PC-9 (cell line): Measurements from ENCODE around the gene PPP1R9A. TPM values are rescaled to one million over a fixed set of nuclear protein-coding genes. Genes with fewer than 3 reads are reported as not detected.

Experiments
- BruUV-seq: library from RNA; stranded (reverse); fragments of 400-500 nt; replicated peaks from 2 replicates; lab custom pipeline; 2021; lab: Mats Ljungman, UMichigan
- CTCF ChIA-PET: fragments of 300-600 bp; sonication (Branson Sonifier 250); formaldehyde crosslinking; loops from one replicate; lab custom pipeline; 2022; ENCODE audit warnings: antibody characterized with exemption; lab: Charles Lee
- POLR2A ChIA-PET: fragments of 300-600 bp; sonication (Branson Sonifier 250); formaldehyde crosslinking; loops from one replicate; lab custom pipeline; 2022; ENCODE audit warnings: antibody characterized with exemption; ENCODE audit not compliant: unreplicated experiment; lab: Charles Lee
- DNase-seq, 2 experiments: peaks; one replicate each; pipeline versions ENCODE4 v3.0.0 to v3.0.0-alpha.2; 2015 to 2022; ENCODE audit warnings: mixed read lengths in 1 of 2
- H2AFZ ChIP-seq: fragments of 200-600 bp; sonication (generic); 2 replicates; pipeline ENCODE4 v1.8.1; 2017; ENCODE audit warnings: antibody characterized with exemption
- H3F3A ChIP-seq: fragments of 200-600 bp; sonication (generic); 2 replicates; pipeline ENCODE4 v1.8.1; 2017; ENCODE audit warnings: antibody characterized with exemption, mild to moderate bottlenecking, low read depth; ENCODE audit not compliant: insufficient read depth
- H3K27ac ChIP-seq: fragments of 200-600 bp; sonication (generic); 2 replicates; pipeline ENCODE4 v1.6.1; 2016; ENCODE audit warnings: mixed run types
- H3K27me3 ChIP-seq: fragments of 200-600 bp; sonication (generic); 2 replicates; pipeline ENCODE4 v1.6.1; 2016; ENCODE audit warnings: low read depth, mixed run types; ENCODE audit not compliant: insufficient read depth
- H3K36me3 ChIP-seq: fragments of 200-600 bp; sonication (generic); 2 replicates; pipeline ENCODE4 v1.6.1; 2016; ENCODE audit warnings: low read depth, mixed run types
- H3K4me1 ChIP-seq: fragments of 200-600 bp; sonication (generic); replicated peaks from 2 replicates; pipeline ENCODE4 v1.6.1; 2016; ENCODE audit warnings: mixed run types; ENCODE audit not compliant: insufficient read depth
- H3K4me2 ChIP-seq: fragments of 200-600 bp; sonication (generic); 2 replicates; pipeline ENCODE4 v1.6.1; 2017; ENCODE audit warnings: mixed run types
- H3K4me3 ChIP-seq: fragments of 200-600 bp; sonication (generic); 2 replicates; pipeline ENCODE4 v1.6.1; 2016; ENCODE audit warnings: mixed run types
- H3K79me2 ChIP-seq: fragments of 200-600 bp; sonication (generic); 2 replicates; pipeline ENCODE4 v1.6.1; 2017; ENCODE audit warnings: low read depth, mixed run types
- H3K9me2 ChIP-seq: fragments of 200-600 bp; sonication (generic); 2 replicates; pipeline ENCODE4 v1.8.1; 2017; ENCODE audit warnings: mild to moderate bottlenecking; ENCODE audit not compliant: insufficient read depth
- H3K9me3 ChIP-seq: fragments of 200-600 bp; sonication (generic); 2 replicates; pipeline ENCODE4 v1.8.1; 2016; ENCODE audit warnings: low read depth; ENCODE audit not compliant: insufficient read depth
- H4K20me1 ChIP-seq: fragments of 200-600 bp; sonication (generic); 2 replicates; pipeline ENCODE4 v1.8.1; 2017; ENCODE audit not compliant: insufficient read depth
- EZH2 ChIP-seq: fragments of 200-600 bp; sonication (generic); IDR thresholded peaks from 2 replicates; pipeline ENCODE4 v1.8.0; 2017; ENCODE audit warnings: antibody characterized with exemption, low read depth
- intact Hi-C: fragments of 100-400 bp; cut with micrococcal nuclease; formaldehyde crosslinking; loops from one replicate; pipeline ENCODE4 v1.10.0; 2022; ENCODE audit not compliant: unreplicated experiment
- total RNA-seq: library from RNA; stranded (reverse); gene quantifications from 2 replicates; pipeline ENCODE4 v1.2.3, GENCODE V29; 2021
- TF ChIP-seq, protein P1 (sequence below): fragments of 200-600 bp; sonication (generic); conservative IDR thresholded peaks from 2 replicates; pipeline ENCODE4 v1.6.1; 2017; ENCODE audit warnings: mixed run types, antibody characterized with exemption, mild to moderate bottlenecking, moderate library complexity

The PPP1R9A gene
- total RNA-seq, 1 experiment from 2014 or later, result 11.5 TPM

- no peak for DNase-seq
- Histone ChIP-seq H3K4me3 (no peak overlapping the region), H3K9me3 (no peaks in the 10 kb centered on the region; the same call in 1 of the 2 replicates), H3K79me2 (no peaks in the 10 kb centered on the region), H3K27me3 (no peaks in the 10 kb centered on the region), H4K20me1 (no peaks in the 10 kb centered on the region), H2AFZ (no peak overlapping the region), H3K27ac (no peak overlapping the region), H3K9me2 (no peaks in the 10 kb centered on the region), H3K4me2 (no peak overlapping the region), H3F3A (no peaks in the 10 kb centered on the region), H3K36me3 (no peaks in the 10 kb centered on the region), H3K4me1 (no peaks in the 10 kb centered on the region)
- intact Hi-C loops, result no loop called here
- ChIA-PET POLR2A (no interaction called here), CTCF (no interaction called here)
- no TSS peak for BruUV-seq
- TF ChIP-seq EZH2, result no peak
- TF ChIP-seq, protein P1, sequence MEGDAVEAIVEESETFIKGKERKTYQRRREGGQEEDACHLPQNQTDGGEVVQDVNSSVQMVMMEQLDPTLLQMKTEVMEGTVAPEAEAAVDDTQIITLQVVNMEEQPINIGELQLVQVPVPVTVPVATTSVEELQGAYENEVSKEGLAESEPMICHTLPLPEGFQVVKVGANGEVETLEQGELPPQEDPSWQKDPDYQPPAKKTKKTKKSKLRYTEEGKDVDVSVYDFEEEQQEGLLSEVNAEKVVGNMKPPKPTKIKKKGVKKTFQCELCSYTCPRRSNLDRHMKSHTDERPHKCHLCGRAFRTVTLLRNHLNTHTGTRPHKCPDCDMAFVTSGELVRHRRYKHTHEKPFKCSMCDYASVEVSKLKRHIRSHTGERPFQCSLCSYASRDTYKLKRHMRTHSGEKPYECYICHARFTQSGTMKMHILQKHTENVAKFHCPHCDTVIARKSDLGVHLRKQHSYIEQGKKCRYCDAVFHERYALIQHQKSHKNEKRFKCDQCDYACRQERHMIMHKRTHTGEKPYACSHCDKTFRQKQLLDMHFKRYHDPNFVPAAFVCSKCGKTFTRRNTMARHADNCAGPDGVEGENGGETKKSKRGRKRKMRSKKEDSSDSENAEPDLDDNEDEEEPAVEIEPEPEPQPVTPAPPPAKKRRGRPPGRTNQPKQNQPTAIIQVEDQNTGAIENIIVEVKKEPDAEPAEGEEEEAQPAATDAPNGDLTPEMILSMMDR, result no peak
Observed at GRCh38 chr7:95229301-95229700, 321.9 kb downstream of the PPP1R9A start.

DNA sequence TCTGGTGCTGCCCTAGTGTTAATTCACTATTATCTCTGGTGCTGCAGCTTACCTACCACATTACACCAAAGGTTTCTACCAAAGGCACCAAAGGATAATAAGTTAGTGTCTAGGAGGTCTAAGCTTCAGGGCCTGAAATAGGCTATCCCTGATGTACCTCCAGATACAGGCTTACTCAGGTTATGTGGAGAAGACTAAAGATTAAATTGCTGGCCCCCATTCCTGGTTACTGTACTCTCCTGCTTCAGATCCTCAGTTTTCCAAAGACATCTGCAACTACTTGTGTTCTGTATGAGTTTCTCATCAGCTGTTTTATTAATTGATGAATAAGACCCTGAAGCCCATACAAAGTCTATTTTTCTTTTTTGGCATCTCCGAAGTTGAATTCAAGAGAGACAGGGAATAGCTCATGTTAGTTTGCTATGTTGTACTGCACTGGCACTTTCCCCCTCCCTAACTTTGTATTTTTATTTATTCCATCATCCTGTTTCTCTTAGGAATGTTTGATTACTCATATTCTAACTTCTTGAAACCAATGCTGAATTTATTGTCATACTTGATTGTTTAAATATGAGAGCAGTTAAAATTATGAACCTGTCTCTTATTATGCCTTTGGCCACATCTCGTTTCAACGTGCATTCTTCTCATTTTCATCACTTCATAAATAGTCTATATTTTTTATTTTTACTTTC lies 331.0 kb downstream of the PPP1R9A start:
- BruUV-seq, result no TSS peak
- no peak overlapping the region for H3K4me2 ChIP-seq
- intact Hi-C loops, result no loop called here
- no peaks in the 10 kb centered on the region for H3K9me3 ChIP-seq
- H4K20me1 ChIP-seq, result no peaks in the 10 kb centered on the region
- no peak for TF ChIP-seq EZH2
- TF ChIP-seq, protein P1, result no peak
- H3K4me3 ChIP-seq, result no peak overlapping the region
- no peak for DNase-seq
- no peaks in the 10 kb centered on the region for H3K79me2 ChIP-seq
- H3K27me3 ChIP-seq, result no peaks in the 10 kb centered on the region
- CTCF ChIA-PET, result no interaction called here
- no peak overlapping the region for H2AFZ ChIP-seq
- no peak overlapping the region for H3K27ac ChIP-seq
- no peaks in the 10 kb centered on the region for H3F3A ChIP-seq
- POLR2A ChIA-PET, result no interaction called here
- H3K9me2 ChIP-seq, result no peaks in the 10 kb centered on the region
- no peaks in the 10 kb centered on the region for H3K4me1 ChIP-seq
- no peaks in the 10 kb centered on the region for H3K36me3 ChIP-seq

- intact Hi-C loops, result loop anchor here (10.0 kb wide), 2 partner anchors 586 to 1446 kb away; partner anchors contain the start of gene SGCE
- Histone ChIP-seq H3K4me2 (no peak overlapping the region), H3K9me2 (no peaks in the 10 kb centered on the region), H3K36me3 (no peaks in the 10 kb centered on the region), H2AFZ (no peak overlapping the region), H4K20me1 (no peaks in the 10 kb centered on the region), H3K4me3 (no peak overlapping the region), H3K27me3 (no peaks in the 10 kb centered on the region), H3K27ac (no peak overlapping the region), H3F3A (no peaks in the 10 kb centered on the region), H3K9me3 (no peaks in the 10 kb centered on the region), H3K79me2 (no peaks in the 10 kb centered on the region), H3K4me1 (no peaks in the 10 kb centered on the region)
- TF ChIP-seq EZH2, result no peak
- TF ChIP-seq, protein P1, result no peak
- CTCF ChIA-PET, result no interaction called here
- POLR2A ChIA-PET, result no interaction called here
- no TSS peak for BruUV-seq
- no peak for DNase-seq
Observed at GRCh38 chr7:95240921-95241320, 333.5 kb downstream of the PPP1R9A start.
